AG20443 (cell line): ENCODE measurements around the gene PHB1.
A peak's percentile ranks its signal among the peaks of the same experiment; 100 is the strongest.

Source experiments
- DNase-seq: peaks from one replicate; pipeline ENCODE4 v3.0.0; 2012; ENCODE audit warnings: low spot score, mixed read lengths

The PHB1 gene

DNA sequence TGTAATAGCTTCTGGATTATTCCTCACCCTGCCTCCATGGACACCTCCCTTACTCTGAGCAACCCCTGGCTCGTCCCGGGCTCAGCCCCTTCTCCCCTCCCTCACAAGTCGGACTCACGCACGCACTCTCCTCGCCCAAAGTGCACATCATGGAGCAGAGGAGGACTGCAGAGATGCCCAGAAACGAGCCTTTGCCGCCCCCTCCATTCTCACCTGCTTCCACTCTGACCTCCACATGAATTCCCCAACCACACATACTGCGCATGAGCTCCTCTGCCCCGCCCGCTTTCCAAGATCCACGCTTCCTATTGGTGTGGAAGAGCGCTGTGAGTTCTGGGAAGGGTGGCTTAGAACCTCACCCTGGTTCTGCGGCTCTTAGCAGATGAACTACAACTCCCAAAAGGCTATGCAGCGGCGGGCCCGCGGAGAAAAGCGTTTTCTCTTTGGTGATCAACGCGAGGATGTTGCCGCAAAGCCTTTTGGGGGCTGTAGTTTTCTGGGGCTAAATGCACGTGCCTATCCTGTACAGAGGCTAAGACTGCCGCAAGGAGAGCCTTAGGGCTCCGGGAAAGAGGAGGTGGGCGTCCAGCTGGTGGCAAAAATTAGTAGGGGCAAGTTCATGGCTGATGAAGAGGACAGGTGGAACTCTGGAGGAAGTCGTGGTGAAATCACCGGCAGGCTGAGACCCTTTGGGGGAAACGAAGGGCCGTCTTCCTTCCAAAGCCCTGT is at the start of gene PHB1:
PHB1 (minus strand) TSS at position 261 of the 729 bp plus-strand sequence. CDS start 1,618 bp downstream, outside the sequence.
- DNase-seq: peak; percentile 98

- DNase-seq: no peak
Measured at GRCh38 chr17:49464049-49464448, 49.4 kb upstream of the PHB1 start.

DNA sequence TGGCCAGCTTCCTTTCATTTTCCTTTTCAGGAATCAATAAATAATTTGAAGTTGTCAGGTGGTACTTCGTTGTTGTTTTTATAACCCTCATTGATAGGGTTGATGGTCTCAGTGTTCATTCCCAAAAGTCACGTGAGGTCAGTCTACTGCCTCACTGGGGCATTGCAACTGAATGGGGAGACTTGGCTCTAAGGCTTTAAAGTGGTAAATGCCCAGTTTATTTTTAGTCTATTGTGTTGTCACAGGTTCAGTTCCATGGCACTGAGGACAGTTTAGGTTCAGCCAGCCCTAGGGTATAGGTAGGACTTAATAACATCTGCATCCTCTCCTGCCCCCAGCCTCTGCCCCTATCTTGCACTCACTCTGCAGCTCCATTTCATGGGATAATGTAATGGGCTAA is 46.9 kb upstream of the PHB1 start:
- no peak for DNase-seq

DNA sequence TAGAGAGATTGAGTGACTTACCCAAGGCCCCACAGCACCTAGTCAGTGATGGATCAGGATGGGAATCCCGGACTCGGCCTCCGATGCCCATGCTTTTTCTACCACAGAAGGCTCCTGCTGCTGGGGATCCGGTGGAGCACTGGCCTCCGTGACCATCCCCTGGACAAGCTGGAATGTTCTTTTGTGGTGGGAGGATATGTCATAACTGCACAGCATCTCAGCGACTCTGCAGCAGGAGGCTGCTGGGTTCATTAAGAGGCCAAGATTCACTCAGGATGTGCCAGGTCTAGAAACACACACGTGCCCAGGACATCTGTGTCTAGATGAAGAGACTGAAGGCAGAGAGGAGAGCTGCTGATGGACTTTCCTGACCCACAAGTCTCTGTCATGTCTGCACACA is 45.7 kb upstream of the PHB1 start:
- no peak for DNase-seq

DNA sequence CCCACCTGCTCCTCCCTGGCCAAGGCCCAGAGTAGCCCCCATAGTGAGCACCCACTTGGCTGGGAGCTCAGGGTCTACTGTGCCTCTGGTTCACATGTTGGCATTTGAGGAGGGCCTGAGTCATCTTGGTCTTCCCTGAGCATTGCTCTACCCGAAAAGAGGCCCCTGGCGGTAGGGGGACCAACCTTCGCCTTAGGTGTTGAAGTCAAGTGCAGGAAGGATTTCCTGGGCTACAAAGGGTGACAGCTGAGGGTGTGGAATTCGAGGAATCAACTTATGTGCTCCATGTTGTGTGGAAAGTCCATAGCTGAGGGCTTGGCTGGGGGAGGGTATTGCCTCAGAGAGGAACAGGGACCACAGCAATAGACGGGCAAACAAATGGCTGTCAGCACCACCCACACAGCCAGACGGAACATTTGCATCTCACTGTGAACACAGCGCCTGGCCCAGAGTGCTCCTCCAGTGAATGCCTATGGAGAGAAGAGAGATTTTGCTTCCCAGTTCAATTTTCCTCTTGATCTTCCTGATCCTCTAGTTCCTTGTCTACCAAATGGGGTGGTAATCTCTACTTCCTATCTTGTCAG is 44.8 kb upstream of the PHB1 start:
- DNase-seq: no peak

- DNase-seq: no peak
Measured at GRCh38 chr17:49457564-49458535, 43.2 kb upstream of the PHB1 start.

DNA sequence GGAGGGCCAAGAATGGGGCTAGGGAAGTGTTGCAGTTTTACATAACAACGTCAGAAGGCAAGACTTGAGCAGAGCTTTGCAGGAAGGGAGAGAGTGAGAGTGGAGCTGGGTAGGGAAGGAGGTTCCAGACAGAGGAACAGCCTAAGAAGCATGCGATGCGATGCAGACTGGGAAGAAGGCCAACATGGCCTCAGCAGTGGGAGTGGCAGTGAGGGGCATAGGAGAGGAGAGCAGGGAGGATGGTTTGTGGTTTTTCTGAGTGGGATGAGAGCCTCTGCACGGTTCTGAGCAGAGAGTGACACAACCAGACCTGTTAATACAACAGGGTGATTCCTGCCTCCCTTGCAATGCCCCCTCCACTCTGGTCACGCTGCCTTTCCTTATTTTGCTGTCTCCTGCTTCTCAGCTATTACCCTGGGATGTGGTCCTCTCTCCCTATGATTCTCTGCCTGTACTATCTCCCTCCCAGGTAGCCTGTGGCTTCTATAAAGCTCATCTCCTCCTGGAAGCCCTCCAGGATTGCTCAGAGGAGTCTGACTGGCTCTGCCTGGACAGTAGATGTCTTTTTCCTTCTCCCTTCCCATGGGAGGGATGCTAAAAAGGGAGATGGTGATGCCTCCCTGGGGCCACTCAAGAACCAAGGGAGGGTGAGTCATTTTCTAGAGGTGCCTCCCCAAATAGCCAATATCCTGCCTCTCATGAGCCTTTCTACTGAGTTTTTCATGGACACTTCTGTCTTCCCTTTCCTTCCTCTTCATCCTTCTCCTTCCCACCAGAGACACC is 41.7 kb upstream of the PHB1 start:
- peak; percentile 93 for DNase-seq

GRCh38 chr17:49455272-49455861 is 40.7 kb upstream of the PHB1 start:
- peak; percentile 27 for DNase-seq

DNA sequence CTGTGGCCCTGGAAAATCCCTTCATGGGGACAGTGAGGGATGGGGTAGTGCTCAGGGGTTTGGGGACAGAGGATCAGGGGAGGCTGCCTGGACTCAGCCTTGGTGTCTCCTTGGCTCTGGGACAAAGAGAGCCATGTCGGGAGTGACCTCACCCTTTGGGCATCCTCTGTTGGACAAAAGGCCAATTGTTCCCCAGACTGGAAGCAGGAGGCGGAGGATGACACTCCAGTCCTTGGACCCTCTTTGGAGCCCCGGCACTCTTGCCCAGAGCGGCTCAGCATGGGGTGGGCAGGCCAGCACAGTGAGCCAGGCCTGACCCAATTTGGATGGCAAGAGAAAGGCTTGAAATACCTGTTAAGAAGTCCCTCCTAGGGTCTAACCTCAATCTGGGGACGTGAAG is 39.4 kb upstream of the PHB1 start:
- DNase-seq: peak; percentile 79

GRCh38 chr17:49452661-49453060 is 38.0 kb upstream of the PHB1 start:
- DNase-seq: no peak

DNA sequence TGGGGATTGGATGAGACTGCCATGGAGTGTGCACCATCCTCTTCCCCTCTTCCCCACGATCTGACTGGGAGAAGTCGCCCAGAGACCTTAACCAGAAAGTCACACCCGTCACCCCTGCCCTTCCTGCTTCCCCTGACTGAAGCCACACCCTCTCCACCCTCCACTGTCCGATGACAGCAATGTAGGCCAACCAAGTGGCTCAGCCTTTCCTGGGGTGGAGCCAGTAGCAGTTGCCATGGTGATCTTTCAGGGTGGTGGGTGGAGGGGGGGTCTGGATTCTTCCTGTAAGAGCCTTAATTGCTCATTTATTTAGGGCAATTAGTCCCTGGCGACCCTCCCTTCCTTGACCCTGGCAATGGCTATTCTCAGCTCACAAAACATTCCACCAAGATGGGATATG is 37.5 kb upstream of the PHB1 start:
- no peak for DNase-seq

DNA sequence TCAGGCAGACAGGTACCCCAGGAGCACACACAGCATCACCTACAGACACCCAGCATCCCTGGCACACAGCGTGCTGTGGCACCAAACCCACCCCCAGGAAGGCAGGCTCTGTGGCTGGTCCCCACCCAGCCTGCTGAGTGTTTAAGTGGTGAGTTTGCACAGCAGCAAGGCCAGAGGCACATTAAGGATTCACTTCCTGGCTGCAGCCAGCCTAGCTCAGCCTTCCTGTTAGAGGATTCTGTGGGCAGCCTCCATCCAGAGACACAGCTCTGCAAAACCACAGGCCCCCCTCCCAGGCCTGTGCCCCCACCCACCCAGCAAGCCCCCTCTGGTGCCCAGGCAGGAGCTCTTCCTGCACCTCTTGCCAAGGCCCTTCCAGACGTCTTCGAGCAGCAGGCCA is 36.1 kb upstream of the PHB1 start:
- DNase-seq: peak; percentile 69

- DNase-seq: no peak
Measured at GRCh38 chr17:49450181-49450580, 35.5 kb upstream of the PHB1 start.

GRCh38 chr17:49447628-49448302 is 33.1 kb upstream of the PHB1 start:
- DNase-seq: no peak

GRCh38 chr17:49445591-49445990 is 30.9 kb upstream of the PHB1 start:
- no peak for DNase-seq

DNA sequence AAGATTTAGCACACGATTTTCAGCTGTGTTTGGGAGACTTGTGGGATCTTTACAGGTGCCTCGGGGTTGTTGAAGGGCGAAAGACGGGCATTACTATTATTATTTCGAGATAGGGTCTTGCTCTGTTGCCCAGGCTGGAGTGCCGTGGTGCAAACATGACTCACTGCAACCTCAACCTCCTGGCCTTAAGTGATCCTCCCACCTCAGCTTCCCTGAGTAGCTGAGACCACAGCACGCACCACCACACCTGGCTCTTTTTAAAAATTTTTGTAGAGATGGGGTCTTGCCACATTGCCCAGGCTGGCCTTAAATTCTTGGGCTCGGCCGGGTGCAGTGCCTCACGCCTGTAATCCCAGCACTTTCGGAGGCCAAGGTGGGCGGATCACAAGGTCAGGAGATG is 29.7 kb upstream of the PHB1 start:
- no peak for DNase-seq

DNA sequence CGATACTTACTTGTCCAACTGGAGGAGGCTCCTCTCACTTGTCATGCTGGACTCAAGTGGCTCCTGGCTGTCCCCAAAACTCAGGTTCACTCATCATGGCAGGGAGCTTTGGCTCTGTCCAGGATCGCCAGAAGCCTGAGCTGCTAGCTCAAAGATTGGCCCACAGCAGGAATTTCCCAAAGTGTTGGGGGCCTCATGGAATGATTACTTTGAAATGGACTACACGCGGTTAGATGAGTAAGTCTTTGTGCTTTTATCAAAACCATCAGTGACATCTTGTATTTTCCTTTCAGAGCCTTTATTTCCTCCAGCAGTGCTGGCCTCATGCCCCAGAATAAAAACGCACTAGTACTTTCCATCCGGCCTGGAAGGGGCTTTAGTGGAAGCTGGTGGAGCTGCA is 29.2 kb upstream of the PHB1 start:
- peak; percentile 46 for DNase-seq

DNA sequence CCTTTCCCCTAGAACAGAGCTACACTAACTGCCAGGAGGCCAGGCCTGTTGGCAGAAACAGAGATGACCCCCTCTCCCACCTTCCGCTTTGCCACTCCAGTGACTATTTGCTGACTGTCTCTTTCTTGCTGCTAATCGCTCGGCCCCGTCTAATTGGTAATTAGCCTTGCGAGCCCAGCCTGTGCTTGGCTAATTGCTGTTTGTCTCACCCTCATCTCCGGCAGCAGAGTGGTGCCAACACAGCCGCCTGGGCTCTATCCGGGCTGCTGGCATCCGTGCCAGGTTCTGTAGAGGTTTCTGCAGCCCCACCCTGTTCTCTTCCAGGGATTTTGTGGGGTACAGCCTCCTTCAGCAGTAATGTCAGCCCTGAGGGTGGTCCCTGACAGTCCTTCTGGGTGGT is 27.4 kb upstream of the PHB1 start:
- DNase-seq: no peak

DNA sequence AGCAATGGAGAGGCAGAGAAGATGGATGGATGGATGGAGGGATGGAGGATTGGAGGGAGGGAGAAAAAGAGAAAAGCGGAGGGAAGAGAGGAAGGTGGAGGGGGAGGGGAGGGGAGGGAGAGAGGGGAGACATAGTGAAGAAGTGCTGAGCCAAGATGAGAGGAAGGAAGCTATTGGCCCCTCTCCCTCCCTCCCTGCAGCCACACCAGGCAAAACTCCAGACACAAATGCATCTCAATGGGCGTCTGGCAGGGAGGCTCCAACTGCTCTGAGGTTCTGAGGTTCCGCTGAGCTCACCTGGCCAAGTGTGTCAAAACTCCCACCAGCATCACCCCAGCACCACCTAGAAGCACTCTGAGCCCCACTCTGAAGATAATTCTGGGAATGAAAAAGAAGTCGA is 26.9 kb upstream of the PHB1 start:
- DNase-seq: no peak

DNA sequence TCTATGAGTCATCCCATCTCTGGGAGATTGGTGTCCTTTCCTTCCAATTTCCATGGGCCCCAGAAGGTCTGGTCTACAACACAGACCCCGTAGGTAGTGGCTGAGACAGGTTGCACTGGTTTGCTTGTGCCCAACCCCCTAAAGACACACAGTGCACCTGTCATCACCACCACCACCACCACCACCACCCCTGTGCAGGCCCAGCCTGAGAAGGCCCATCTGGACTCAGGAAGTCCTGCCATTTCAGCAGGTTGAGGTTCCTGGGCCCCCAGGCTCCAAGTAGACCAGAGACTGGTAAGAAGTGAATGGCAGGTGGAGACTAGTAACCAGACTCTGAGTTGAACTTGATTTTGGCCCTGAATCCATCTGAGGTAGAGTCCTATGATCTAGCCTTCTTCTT is 25.9 kb upstream of the PHB1 start:
- DNase-seq: no peak
